IMR-90 (cell line): ENCODE results near the gene IKBIP. TPM values are rescaled to one million over a fixed set of nuclear protein-coding genes. Genes with fewer than 3 reads are reported as not detected.

Experiments
- ATAC-seq: fragments of 200-7000 bp; cut with Tn5 transposase; 2 replicates; pipeline ENCODE4 v1.9.1; 2020; ENCODE audit warnings: low read depth, mild to moderate bottlenecking, moderate library complexity
- BruUV-seq: library from RNA; stranded (reverse); fragments of 400-500 nt; replicated peaks from 2 replicates; lab custom pipeline; 2021; lab: Mats Ljungman, UMichigan
- CTCF ChIA-PET: fragments of 300-600 bp; formaldehyde crosslinking; extraction: SDS; loops from one replicate; lab custom pipeline; 2021; ENCODE audit warnings: antibody characterized with exemption; lab: Yijun Ruan, JAX
- POLR2A ChIA-PET: fragments of 300-600 bp; sonication (Branson Sonifier 250); formaldehyde crosslinking; loops from one replicate; lab custom pipeline; 2022; ENCODE audit warnings: antibody characterized with exemption; ENCODE audit not compliant: unreplicated experiment; lab: Charles Lee
- DNase-seq: peaks from one replicate; pipeline ENCODE4 v3.0.0; 2013
- H2AFZ ChIP-seq: replicated peaks from 2 replicates; pipeline ENCODE3; 2013; ENCODE audit warnings: low read length, mild to moderate bottlenecking; ENCODE audit not compliant: poor library complexity
- H2AK5ac ChIP-seq: 2 replicates; pipeline ENCODE4 v1.6.1; 2013; ENCODE audit warnings: low read depth, low read length, inconsistent platforms
- H2AK9ac ChIP-seq: replicated peaks from 2 replicates; pipeline ENCODE3; 2013; ENCODE audit warnings: mild to moderate bottlenecking, low read depth, low read length, moderate library complexity; ENCODE audit not compliant: poor library complexity
- H2BK120ac ChIP-seq: 2 replicates; pipeline ENCODE4 v1.6.1; 2013; ENCODE audit warnings: low read depth, low read length, inconsistent platforms
- H2BK15ac ChIP-seq: 3 replicates; pipeline ENCODE4 v1.6.1; 2013; ENCODE audit warnings: low read depth, low read length, inconsistent platforms
- H2BK20ac ChIP-seq: 2 replicates; pipeline ENCODE4 v1.6.1; 2013; ENCODE audit warnings: low read depth, mild to moderate bottlenecking, inconsistent platforms, low read length, moderate library complexity
- H2BK5ac ChIP-seq: 2 replicates; pipeline ENCODE4 v1.6.1; 2013; ENCODE audit warnings: mild to moderate bottlenecking, low read depth, low read length, inconsistent platforms; ENCODE audit not compliant: poor library complexity, severe bottlenecking
- H3K14ac ChIP-seq: replicated peaks from 2 replicates; pipeline ENCODE4 v1.6.1; 2013; ENCODE audit warnings: low read depth, low read length, inconsistent platforms
- H3K18ac ChIP-seq: 2 replicates; pipeline ENCODE4 v1.6.1; 2013; ENCODE audit warnings: low read depth, low read length, control low read depth
- H3K23ac ChIP-seq: 2 replicates; pipeline ENCODE4 v1.6.1; 2013; ENCODE audit warnings: low read depth, low read length, inconsistent platforms
- H3K27ac ChIP-seq: 2 replicates; pipeline ENCODE4 v1.5.1; 2013; ENCODE audit warnings: mild to moderate bottlenecking, control low read depth, low read length; ENCODE audit not compliant: insufficient read depth
- H3K27me3 ChIP-seq: 2 replicates; pipeline ENCODE4 v1.6.1; 2013; ENCODE audit warnings: low read length; ENCODE audit not compliant: control insufficient read depth, insufficient read depth
- H3K36me3 ChIP-seq: 2 replicates; pipeline ENCODE4 v1.6.1; 2013; ENCODE audit warnings: low read length, mixed read lengths; ENCODE audit not compliant: control insufficient read depth, insufficient read depth
- H3K4ac ChIP-seq: 2 replicates; pipeline ENCODE4 v1.6.1; 2013; ENCODE audit warnings: low read depth, low read length, inconsistent platforms
- H3K4me1 ChIP-seq: 2 replicates; pipeline ENCODE4 v1.6.1; 2013; ENCODE audit warnings: low read length, mixed read lengths; ENCODE audit not compliant: control insufficient read depth, insufficient read depth
- H3K4me2 ChIP-seq: 2 replicates; pipeline ENCODE4 v1.6.1; 2013; ENCODE audit warnings: low read depth, mild to moderate bottlenecking, control low read depth, low read length, moderate library complexity
- H3K4me3 ChIP-seq: 2 replicates; pipeline ENCODE4 v1.5.1; 2013; ENCODE audit warnings: low read depth, mild to moderate bottlenecking, control low read depth, low read length, moderate library complexity; ENCODE audit not compliant: insufficient read depth
- H3K56ac ChIP-seq: 2 replicates; pipeline ENCODE4 v1.6.1; 2013; ENCODE audit warnings: low read length, inconsistent platforms; ENCODE audit not compliant: insufficient read depth; ENCODE audit errors: extremely low read depth
- H3K79me1 ChIP-seq, 2 experiments: 2 replicates each; pipeline ENCODE4 v1.6.1; 2013; ENCODE audit warnings: low read length in 2 of 2, inconsistent platforms in 1 of 2, low read depth in 1 of 2
- H3K9ac ChIP-seq: 2 replicates; pipeline ENCODE4 v1.6.1; 2013; ENCODE audit warnings: low read depth, low read length, control low read depth
- H3K9me1 ChIP-seq: 2 replicates; pipeline ENCODE4 v1.6.1; 2013; ENCODE audit warnings: low read length, inconsistent platforms; ENCODE audit not compliant: insufficient read depth
- H3K9me3 ChIP-seq: 2 replicates; pipeline ENCODE4 v1.6.1; 2013; ENCODE audit warnings: low read length; ENCODE audit not compliant: control insufficient read depth, insufficient read depth
- H4K20me1 ChIP-seq: 2 replicates; pipeline ENCODE4 v1.6.1; 2013; ENCODE audit warnings: low read length, inconsistent platforms; ENCODE audit not compliant: insufficient read depth
- H4K5ac ChIP-seq: 2 replicates; pipeline ENCODE4 v1.6.1; 2013; ENCODE audit warnings: mild to moderate bottlenecking, low read depth, low read length, control low read depth
- H4K8ac ChIP-seq, 2 experiments: 2 replicates each; pipeline ENCODE4 v1.6.1; 2013; ENCODE audit warnings: low read depth in 2 of 2, low read length in 2 of 2, control low read depth in 1 of 2, inconsistent platforms in 1 of 2
- H4K91ac ChIP-seq: 2 replicates; pipeline ENCODE4 v1.6.1; 2013; ENCODE audit warnings: low read depth, low read length, inconsistent platforms; ENCODE audit not compliant: insufficient read depth
- CEBPB ChIP-seq: IDR thresholded peaks from 2 replicates; pipeline ENCODE4 v1.6.1; 2012; ENCODE audit warnings: low read depth, low read length, improper control_type of control experiment
- CHD1 ChIP-seq: IDR thresholded peaks from 2 replicates; pipeline ENCODE4 v1.6.1; 2012; ENCODE audit warnings: low read depth, low read length, improper control_type of control experiment
- ELK1 ChIP-seq: fragments of 150-350 bp; IDR thresholded peaks from 2 replicates; pipeline ENCODE4 v1.6.1; 2016; ENCODE audit warnings: low read depth, mild to moderate bottlenecking, low read length, moderate library complexity, borderline replicate concordance
- MAFK ChIP-seq: IDR thresholded peaks from 2 replicates; pipeline ENCODE4 v1.6.1; 2012; ENCODE audit warnings: low read depth, low read length, improper control_type of control experiment
- MXI1 ChIP-seq: IDR thresholded peaks from 2 replicates; pipeline ENCODE4 v1.6.1; 2012; ENCODE audit warnings: low read depth, mild to moderate bottlenecking, low read length, moderate library complexity, borderline replicate concordance
- NFE2L2 ChIP-seq: fragments of 150-350 bp; IDR thresholded peaks from 2 replicates; pipeline ENCODE4 v1.6.1; 2016; ENCODE audit warnings: low read depth, mild to moderate bottlenecking, low read length
- RAD21 ChIP-seq: IDR thresholded peaks from 2 replicates; pipeline ENCODE4 v1.6.1; 2012; ENCODE audit warnings: low read length, improper control_type of control experiment
- RFX5 ChIP-seq: IDR thresholded peaks from 2 replicates; pipeline ENCODE4 v1.8.0; 2012; ENCODE audit warnings: low read depth, mild to moderate bottlenecking, low read length, moderate library complexity
- SMC3 ChIP-seq: fragments of 150-350 bp; IDR thresholded peaks from 2 replicates; pipeline ENCODE4 v1.6.1; 2016; ENCODE audit warnings: low read depth, mild to moderate bottlenecking, antibody characterized with exemption, low read length, moderate library complexity
- USF2 ChIP-seq: fragments of 150-350 bp; IDR thresholded peaks from 2 replicates; pipeline ENCODE4 v1.6.1; 2017; ENCODE audit warnings: mild to moderate bottlenecking, antibody characterized with exemption, low read length, low read depth
- WGBS, 2 experiments: methylation state at CpG; one replicate each; pipeline versions ENCODE4 v1.1.5 to v1.1.7; 2013; ENCODE audit warnings: missing lambda C conversion rate in 2 of 2; ENCODE audit not compliant: insufficient read length in 1 of 2; ENCODE audit errors: extremely low coverage in 2 of 2; 5-methylcytosine and 5-hydroxymethylcytosine counted together
- dilution Hi-C: fragments of 300-500 bp; cut with HindIII; formaldehyde crosslinking; loops from one replicate; pipeline ENCODE4 v1.14.3; 2018; ENCODE audit warnings: low sequenced_read_pairs; ENCODE audit not compliant: unreplicated experiment
- in situ Hi-C: fragments of 300-500 bp; cut with MboI; formaldehyde crosslinking; loops from 3 replicates; pipeline ENCODE4 v1.14.3; 2019; ENCODE audit warnings: low sequenced_read_pairs, inconsistent platforms, mixed read lengths
- intact Hi-C: fragments of 100-400 bp; cut with micrococcal nuclease; formaldehyde crosslinking; loops from 2 replicates; pipeline ENCODE4 v1.10.0; 2022
- polyA plus RNA-seq, 3 experiments: library from polyadenylated mRNA; depleted of rRNA; stranded (reverse); fragments of >200 nt; gene quantifications; 2 replicates each; pipeline ENCODE4 v1.2.3, GENCODE V29; 2012; ENCODE audit warnings: low replicate concordance in 1 of 3
- total RNA-seq: library from RNA; depleted of rRNA; stranded (reverse); fragments of >200 nt; gene quantifications from 2 replicates; pipeline ENCODE4 v1.2.3, GENCODE V29; 2012

The IKBIP gene
- total and polyA plus RNA-seq, 2 of the 4 experiments (the other 2 are of a cell fraction): 37.1 to 52.7 TPM

- TF ChIP-seq RFX5 (no peak), CEBPB (no peak)
These were observed 1.9 kb upstream of the IKBIP start (continued) for GRCh38 chr12:98646294-98647090.

- Histone ChIP-seq H4K20me1 (0 out of 2 replicates have a peak, but pooled peaks cover 3% of the 10 kb centered on the region), H3K36me3 (peaks cover 6% of the 10 kb centered on the region), H2AK5ac (no peak overlapping the region), H3K4ac (peak overlapping the region; percentile 82), H3K56ac (peak overlapping the region; percentile 58; the same call in 1 of the 2 replicates), H3K14ac (peak overlapping the region; percentile 67), H2BK15ac (no peak overlapping the region), H3K79me1 (peaks cover 0 to 7% of the 10 kb centered on the region in 2 experiments; a peak in 2 of 4 replicates), H3K9ac (peak overlapping the region; percentile 73), H4K8ac (no peak overlapping the region; a peak in 2 of 4 replicates), H3K27ac (peak overlapping the region; percentile 68), H2BK5ac (peak overlapping the region; percentile 58), H2AK9ac (peak overlapping the region; percentile 98), H3K23ac (peak overlapping the region; percentile 65), H3K4me1 (no peaks in the 10 kb centered on the region; the same call in 1 of the 2 replicates), H3K9me1 (no peaks in the 10 kb centered on the region), H2BK20ac (no peak overlapping the region), H3K4me2 (peak overlapping the region; percentile 88), H3K9me3 (no peaks in the 10 kb centered on the region), H2AFZ (peak overlapping the region; percentile 95), H3K27me3 (no peaks in the 10 kb centered on the region), H3K4me3 (peak overlapping the region; percentile 67), H4K91ac (no peak overlapping the region; the same call in 1 of the 2 replicates), H4K5ac (no peak overlapping the region), H3K18ac (peak overlapping the region; percentile 24; the same call in 1 of the 2 replicates), H2BK120ac (no peak overlapping the region)
- ChIA-PET CTCF (interaction anchor here (0.7 to 1.2 kb wide), 3 partner anchors 12 to 363 kb away, joined by 3 to 4 read pairs (median 3); no protein-coding TSS in a partner anchor), POLR2A (no interaction called here)
- in situ Hi-C loops (no loop called here), dilution Hi-C loops (no loop called here), intact Hi-C loops (loop anchor here (1.0 to 10.0 kb wide), 3 partner anchors 52 to 229 kb away; partner anchors contain the start of genes SLC25A3 and TMPO)
- ATAC-seq (peak; percentile 2), DNase-seq (no peak)
- no TSS peak for BruUV-seq
- 2% methylated on average over 8 of the region's 24 CpGs; no CpG with 5 or more reads in 1 of the 2 experiments for WGBS, 2 experiments
- TF ChIP-seq CEBPB (no peak), RAD21 (no peak), ELK1 (no peak), CHD1 (no peak), MXI1 (no peak), NFE2L2 (no peak), SMC3 (no peak), USF2 (no peak), MAFK (no peak), RFX5 (no peak)
These were observed 1.0 kb upstream of the IKBIP start for GRCh38 chr12:98645572-98646067.
